Natural killer cell (primary cell): ENCODE results near the gene OSBP2. TPM values are rescaled to one million over a fixed set of nuclear protein-coding genes. Genes with fewer than 3 reads are reported as not detected.

ENCODE experiments used
- ATAC-seq, 3 donors: fragments of 150-1000 bp in 2 of 3; fragments of 200-7000 bp in 1 of 3; cut with Tn5 transposase; 1 replicate in 1 of 3; 2 replicates in 2 of 3; pipeline ENCODE4 v1.10.0; 2021; ENCODE audit warnings: mild to moderate bottlenecking in 2 of 3, moderate library complexity in 2 of 3
- DNase-seq, 2 donors: peaks; one replicate each; pipeline versions ENCODE4 v3.0.0 to v3.0.0-alpha.2; 2013 to 2021; ENCODE audit warnings: mixed read lengths in 1 of 2
- H3K27ac ChIP-seq: one replicate; pipeline ENCODE4 v1.5.1; 2013; ENCODE audit warnings: mild to moderate bottlenecking, low read length
- H3K27me3 ChIP-seq: one replicate; pipeline ENCODE4 v1.6.1; 2013; ENCODE audit warnings: low read length; ENCODE audit not compliant: control insufficient read depth, insufficient read depth
- H3K36me3 ChIP-seq: one replicate; pipeline ENCODE4 v1.6.1; 2013; ENCODE audit warnings: low read length; ENCODE audit not compliant: control insufficient read depth, insufficient read depth
- H3K4me1 ChIP-seq: one replicate; pipeline ENCODE4 v1.6.1; 2013; ENCODE audit warnings: low read length; ENCODE audit not compliant: control insufficient read depth, insufficient read depth
- H3K4me3 ChIP-seq: one replicate; pipeline ENCODE4 v1.5.1; 2013; ENCODE audit warnings: low read length
- H3K9me3 ChIP-seq: one replicate; pipeline ENCODE4 v1.6.1; 2013; ENCODE audit warnings: low read length; ENCODE audit not compliant: control insufficient read depth, insufficient read depth
- H3K27ac Mint-ChIP-seq, 2 donors: one replicate each; pipeline ENCODE4 v1.8.0; 2022; ENCODE audit warnings: mild to moderate bottlenecking in 2 of 2, mixed read lengths in 2 of 2, moderate library complexity in 1 of 2
- H3K27me3 Mint-ChIP-seq, 2 donors: one replicate each; pipeline ENCODE4 v1.8.0; 2022; ENCODE audit warnings: low read depth in 2 of 2, mixed read lengths in 2 of 2
- H3K36me3 Mint-ChIP-seq: one replicate; pipeline ENCODE4 v1.8.0; 2022; ENCODE audit warnings: mixed read lengths
- H3K4me1 Mint-ChIP-seq, 2 donors: one replicate each; pipeline ENCODE4 v1.8.0; 2022; ENCODE audit warnings: mixed read lengths in 2 of 2
- H3K4me3 Mint-ChIP-seq: one replicate; pipeline ENCODE4 v1.8.0; 2022; ENCODE audit warnings: mild to moderate bottlenecking, moderate library complexity, mixed read lengths
- H3K9me3 Mint-ChIP-seq, 2 donors: one replicate each; pipeline ENCODE4 v1.8.0; 2022; ENCODE audit warnings: mixed read lengths in 2 of 2
- WGBS: methylation state at CpG from one replicate; pipeline ENCODE4 v1.1.7; 2013; ENCODE audit warnings: missing lambda C conversion rate; ENCODE audit not compliant: insufficient coverage; 5-methylcytosine and 5-hydroxymethylcytosine counted together
- intact Hi-C: fragments of 100-400 bp; cut with micrococcal nuclease; formaldehyde crosslinking; loops from one replicate; pipeline ENCODE4 v1.14.2; 2022
- total RNA-seq, 4 donors: library from RNA; stranded (reverse); fragments of 120-200 nt in 1 of 4; gene quantifications; one replicate each; pipeline versions ENCODE4 v1.2.3 to v1.2.4, GENCODE V29; 2013 to 2022
- TF ChIP-seq, protein P1 (sequence below): fragments of 200-600 bp; IDR thresholded peaks from one replicate; pipeline ENCODE4 v1.8.0; 2022; ENCODE audit warnings: antibody characterized with exemption

Gene OSBP2
- total RNA-seq, 3 donors from 2014 or later (not counting 1 experiment from before 2014, with no cell fraction given), result 0.65 to 1.2 (median 0.79) TPM

DNA sequence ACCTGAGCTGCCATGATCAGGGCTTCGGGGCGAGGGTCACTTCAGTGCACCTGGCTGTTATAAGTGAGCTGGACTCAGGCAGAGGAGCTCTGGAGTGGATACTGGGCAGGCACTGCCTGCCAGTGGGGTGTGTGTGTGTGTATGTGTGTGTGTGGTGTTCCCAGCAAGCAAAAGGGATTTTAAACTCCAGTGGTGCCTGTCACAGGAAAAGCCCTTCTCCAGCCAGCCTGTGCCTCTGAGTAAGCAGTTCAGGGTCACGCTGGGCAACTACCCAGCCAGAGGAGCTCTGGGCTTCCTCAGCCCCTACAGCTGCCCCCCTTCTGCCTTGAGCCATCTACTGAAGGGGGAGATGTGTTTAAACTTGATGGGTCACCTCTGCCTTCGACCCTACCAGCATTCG is 109.0 kb downstream of the OSBP2 start:
- no peaks in the 10 kb centered on the region for H3K36me3 Mint-ChIP-seq
- H3K4me1 Mint-ChIP-seq, result peaks cover 0 to 4% of the 10 kb centered on the region in 2 donors
- H3K27ac Mint-ChIP-seq, result no peak overlapping the region
- H3K4me3 ChIP-seq, result no peak overlapping the region
- 98% methylated on average over 5 of the region's 5 CpGs for WGBS
- DNase-seq, result no peak
- peaks cover 23% of the 10 kb centered on the region for H3K27me3 ChIP-seq
- no peaks in the 10 kb centered on the region for H3K36me3 ChIP-seq
- no peak for ATAC-seq
- H3K4me1 ChIP-seq, result peaks cover 6% of the 10 kb centered on the region
- no peaks in the 10 kb centered on the region for H3K9me3 Mint-ChIP-seq
- H3K27ac ChIP-seq, result no peak overlapping the region
- intact Hi-C loops, result no loop called here
- no peak overlapping the region for H3K4me3 Mint-ChIP-seq
- TF ChIP-seq, protein P1, sequence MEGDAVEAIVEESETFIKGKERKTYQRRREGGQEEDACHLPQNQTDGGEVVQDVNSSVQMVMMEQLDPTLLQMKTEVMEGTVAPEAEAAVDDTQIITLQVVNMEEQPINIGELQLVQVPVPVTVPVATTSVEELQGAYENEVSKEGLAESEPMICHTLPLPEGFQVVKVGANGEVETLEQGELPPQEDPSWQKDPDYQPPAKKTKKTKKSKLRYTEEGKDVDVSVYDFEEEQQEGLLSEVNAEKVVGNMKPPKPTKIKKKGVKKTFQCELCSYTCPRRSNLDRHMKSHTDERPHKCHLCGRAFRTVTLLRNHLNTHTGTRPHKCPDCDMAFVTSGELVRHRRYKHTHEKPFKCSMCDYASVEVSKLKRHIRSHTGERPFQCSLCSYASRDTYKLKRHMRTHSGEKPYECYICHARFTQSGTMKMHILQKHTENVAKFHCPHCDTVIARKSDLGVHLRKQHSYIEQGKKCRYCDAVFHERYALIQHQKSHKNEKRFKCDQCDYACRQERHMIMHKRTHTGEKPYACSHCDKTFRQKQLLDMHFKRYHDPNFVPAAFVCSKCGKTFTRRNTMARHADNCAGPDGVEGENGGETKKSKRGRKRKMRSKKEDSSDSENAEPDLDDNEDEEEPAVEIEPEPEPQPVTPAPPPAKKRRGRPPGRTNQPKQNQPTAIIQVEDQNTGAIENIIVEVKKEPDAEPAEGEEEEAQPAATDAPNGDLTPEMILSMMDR, result no peak
- peaks cover 37 to 44% of the 10 kb centered on the region in 2 donors for H3K27me3 Mint-ChIP-seq
- H3K9me3 ChIP-seq, result no peaks in the 10 kb centered on the region

DNA sequence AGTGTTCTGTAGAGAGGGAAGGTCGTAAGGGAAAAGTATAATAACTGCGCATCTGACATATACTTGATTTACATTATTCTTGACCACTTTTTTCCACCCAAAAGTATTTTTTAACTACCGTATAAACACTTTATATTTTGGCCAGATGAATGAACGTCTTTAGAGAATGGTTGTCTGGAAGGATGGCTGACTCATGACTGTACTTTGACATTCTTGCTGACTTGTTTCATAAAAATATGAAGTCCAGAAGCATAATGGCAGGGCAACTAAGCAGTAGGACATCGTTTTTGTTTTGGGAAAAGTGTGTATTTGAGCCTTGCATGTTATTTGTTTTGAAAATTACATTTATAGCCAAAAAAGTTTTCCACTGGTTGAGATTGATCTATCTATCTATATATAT is 110.0 kb downstream of the OSBP2 start:
- Mint-ChIP-seq H3K9me3 (no peaks in the 10 kb centered on the region), H3K27ac (no peak overlapping the region), H3K4me3 (no peak overlapping the region), H3K27me3 (peaks cover 39 to 43% of the 10 kb centered on the region in 2 donors), H3K4me1 (peaks cover 0 to 4% of the 10 kb centered on the region in 2 donors), H3K36me3 (no peaks in the 10 kb centered on the region)
- Histone ChIP-seq H3K9me3 (no peaks in the 10 kb centered on the region), H3K27me3 (peaks cover 23% of the 10 kb centered on the region), H3K36me3 (no peaks in the 10 kb centered on the region), H3K4me1 (peaks cover 6% of the 10 kb centered on the region), H3K27ac (no peak overlapping the region), H3K4me3 (no peak overlapping the region)
- 52% methylated on average over 2 of the region's 5 CpGs for WGBS
- TF ChIP-seq, protein P1, result no peak
- no peak for DNase-seq
- ATAC-seq, result no peak
- intact Hi-C loops, result no loop called here

DNA sequence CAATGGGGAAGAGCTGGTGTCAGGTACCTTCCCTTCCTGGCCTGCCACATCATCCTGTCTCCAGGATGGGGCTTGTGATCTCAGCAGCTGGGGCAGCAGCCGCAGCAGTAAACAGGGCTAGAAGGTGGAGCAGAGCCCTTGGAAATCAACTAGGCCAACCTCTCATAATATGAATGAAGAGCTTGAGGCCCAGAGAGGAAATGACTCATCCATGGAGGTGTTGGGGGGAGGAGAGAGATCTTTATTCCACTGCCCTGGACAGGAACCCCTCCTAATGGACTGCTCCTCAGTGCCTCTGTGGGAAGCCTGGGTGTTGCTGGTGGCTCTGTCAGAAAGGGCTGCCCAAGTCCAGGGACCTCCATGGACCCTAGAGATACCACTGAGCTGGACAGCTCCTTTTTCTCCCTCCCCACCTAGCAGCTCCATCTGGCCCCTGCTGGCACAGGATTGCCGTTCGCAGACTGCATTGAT is 111.8 kb downstream of the OSBP2 start:
- no peak overlapping the region for H3K4me3 Mint-ChIP-seq
- Histone ChIP-seq H3K27ac (no peak overlapping the region), H3K36me3 (no peaks in the 10 kb centered on the region), H3K27me3 (peaks cover 17% of the 10 kb centered on the region), H3K4me1 (peaks cover 6% of the 10 kb centered on the region), H3K4me3 (no peak overlapping the region), H3K9me3 (no peaks in the 10 kb centered on the region)
- ATAC-seq, result no peak
- H3K4me1 Mint-ChIP-seq, result peaks cover 0 to 4% of the 10 kb centered on the region in 2 donors
- no peak overlapping the region for H3K27ac Mint-ChIP-seq
- peaks cover 25 to 32% of the 10 kb centered on the region in 2 donors for H3K27me3 Mint-ChIP-seq
- intact Hi-C loops, result no loop called here
- WGBS, result no CpG with 5 or more reads among the region's 3 CpGs
- H3K36me3 Mint-ChIP-seq, result no peaks in the 10 kb centered on the region
- no peaks in the 10 kb centered on the region for H3K9me3 Mint-ChIP-seq
- no peak for DNase-seq
- TF ChIP-seq, protein P1, result no peak

DNA sequence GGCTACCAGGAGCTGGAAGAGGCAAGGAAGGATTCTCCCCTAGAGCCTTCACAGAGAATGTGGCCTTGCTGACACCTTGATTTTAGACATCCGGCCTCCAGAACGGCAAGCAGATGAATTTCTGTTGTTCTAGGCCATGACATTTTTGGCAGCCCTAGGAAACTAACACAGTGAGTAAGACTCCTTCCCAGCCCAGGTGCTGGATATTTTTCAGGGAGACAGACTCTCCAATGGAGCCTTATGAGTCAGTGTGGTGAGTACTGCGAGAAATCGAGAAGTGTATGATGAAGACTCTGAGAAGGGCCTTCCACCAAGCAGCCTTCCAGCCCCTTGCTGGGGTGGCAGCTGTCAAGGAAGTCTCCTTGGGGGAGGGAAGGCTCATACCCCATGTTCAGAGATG is 114.4 kb downstream of the OSBP2 start:
- TF ChIP-seq, protein P1, result no peak
- Histone ChIP-seq H3K4me1 (no peaks in the 10 kb centered on the region), H3K9me3 (no peaks in the 10 kb centered on the region), H3K27me3 (no peaks in the 10 kb centered on the region), H3K36me3 (no peaks in the 10 kb centered on the region), H3K4me3 (no peak overlapping the region), H3K27ac (no peak overlapping the region)
- ATAC-seq (no peak), DNase-seq (no peak)
- intact Hi-C loops, result no loop called here
- Mint-ChIP-seq H3K4me3 (no peak overlapping the region), H3K27ac (no peak overlapping the region), H3K36me3 (no peaks in the 10 kb centered on the region), H3K9me3 (no peaks in the 10 kb centered on the region), H3K27me3 (peaks cover 17 to 20% of the 10 kb centered on the region in 2 donors), H3K4me1 (no peaks in the 10 kb centered on the region)
- WGBS, result 94% methylated on average over 4 of the region's 4 CpGs
